GM21447 (cell line): Measurements from ENCODE around the gene THAP2.
"Not testable (repeated sequence)": the region's sequence is repeated elsewhere in the genome, so short reads cannot be mapped to it uniquely, and the experiment has no call there.

Experiments
- ATAC-seq: cut with Tn5 transposase; IDR thresholded peaks from one replicate; pipeline ENCODE4 v1.9.1; 2021; ENCODE audit not compliant: unreplicated experiment

THAP2 gene

DNA sequence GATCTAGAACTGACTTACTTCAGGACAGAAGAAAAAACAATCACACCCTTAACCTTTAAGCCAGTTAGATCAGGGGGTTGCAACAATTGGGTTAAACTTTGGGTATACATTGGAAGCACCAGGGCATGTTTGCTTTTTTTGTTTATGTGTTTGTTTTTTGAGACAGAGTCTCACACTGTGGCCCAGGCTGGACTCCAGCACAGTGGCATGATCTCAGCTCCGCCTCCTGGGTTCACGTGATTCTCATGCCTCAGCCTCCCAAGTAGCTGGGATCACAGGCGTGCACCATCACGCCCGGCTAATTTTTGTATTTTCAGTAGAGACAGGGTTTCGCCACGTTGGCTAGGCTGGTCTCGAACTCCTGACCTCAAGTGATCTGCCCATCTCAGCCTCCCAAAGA, 38.1 kb downstream of the THAP2 start:
- ATAC-seq: not testable (repeated sequence)

DNA sequence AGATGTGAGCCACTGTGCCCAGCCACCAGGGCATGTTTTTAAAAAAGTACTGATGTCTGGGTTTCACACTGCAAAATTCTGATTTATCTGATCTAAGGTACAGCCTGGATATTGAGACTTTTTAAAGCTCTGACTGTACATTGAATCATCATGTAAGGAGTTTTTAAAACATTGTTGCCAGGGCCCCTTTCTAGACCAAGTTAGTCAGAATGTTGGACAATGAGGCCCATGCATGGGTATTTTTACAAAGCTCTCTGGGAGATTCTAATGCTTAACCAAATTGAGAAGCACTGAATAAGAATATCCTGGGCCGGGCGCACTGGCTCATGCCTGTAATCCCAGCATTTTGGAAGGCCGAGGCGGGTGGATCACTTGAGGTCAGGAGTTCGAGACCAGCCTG, 38.5 kb downstream of the THAP2 start:
- ATAC-seq: no peak

DNA sequence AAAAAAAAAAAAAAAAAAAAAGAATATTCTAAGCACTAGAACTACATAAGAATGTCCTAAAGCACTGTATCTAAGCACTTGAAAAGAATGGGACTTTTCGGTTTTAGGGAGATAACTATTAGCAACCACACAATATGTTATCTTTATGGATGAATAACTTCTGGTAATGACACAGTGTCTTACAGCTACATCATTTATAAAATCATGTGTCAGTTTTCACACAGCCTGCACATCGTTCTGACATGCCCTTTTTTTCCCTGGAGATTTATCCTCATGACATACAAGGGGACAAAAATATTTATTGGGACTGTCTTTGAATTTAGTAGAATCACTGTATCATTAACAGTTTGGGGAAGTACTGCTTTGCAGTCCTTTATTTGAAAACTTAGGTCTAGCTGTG, 39.1 kb downstream of the THAP2 start:
- no peak for ATAC-seq

DNA sequence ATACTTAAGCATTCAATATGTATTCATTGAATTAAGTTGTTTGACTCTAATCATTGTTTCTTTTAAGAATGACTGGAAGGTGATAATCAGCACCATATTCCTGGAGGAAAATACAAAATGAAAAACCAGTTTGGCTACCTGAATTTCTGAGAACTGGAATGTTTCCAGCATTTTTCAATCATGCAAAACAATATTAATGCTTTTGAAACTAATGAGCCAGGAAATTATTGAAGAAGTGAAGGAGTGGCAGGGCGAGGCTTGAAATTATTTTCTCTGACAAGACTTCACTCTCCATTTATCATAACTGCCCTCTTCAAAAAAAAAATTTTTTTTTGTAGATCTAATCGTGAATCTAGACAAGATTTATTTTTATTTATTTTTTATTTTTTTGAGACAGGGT, 40.8 kb downstream of the THAP2 start:
- no peak for ATAC-seq

DNA sequence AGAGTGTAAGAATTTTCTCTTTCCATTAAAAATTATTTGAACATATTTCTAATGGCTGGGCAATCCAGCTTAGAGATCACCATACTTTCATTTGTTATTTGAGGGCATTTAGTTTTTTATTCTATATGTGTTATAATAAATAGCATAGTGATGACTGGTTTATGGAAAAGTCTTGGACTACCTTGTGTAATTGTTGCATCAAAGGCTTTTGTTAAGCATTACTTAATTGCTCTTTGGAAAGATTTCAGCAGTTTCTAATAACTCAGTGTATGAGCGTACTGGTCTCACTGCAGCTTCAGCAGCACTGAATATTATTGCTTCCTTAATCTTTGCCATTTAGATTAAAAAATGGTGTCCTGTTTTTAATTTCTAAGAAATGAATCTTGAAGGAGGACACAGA, 44.6 kb downstream of the THAP2 start:
- ATAC-seq: no peak

DNA sequence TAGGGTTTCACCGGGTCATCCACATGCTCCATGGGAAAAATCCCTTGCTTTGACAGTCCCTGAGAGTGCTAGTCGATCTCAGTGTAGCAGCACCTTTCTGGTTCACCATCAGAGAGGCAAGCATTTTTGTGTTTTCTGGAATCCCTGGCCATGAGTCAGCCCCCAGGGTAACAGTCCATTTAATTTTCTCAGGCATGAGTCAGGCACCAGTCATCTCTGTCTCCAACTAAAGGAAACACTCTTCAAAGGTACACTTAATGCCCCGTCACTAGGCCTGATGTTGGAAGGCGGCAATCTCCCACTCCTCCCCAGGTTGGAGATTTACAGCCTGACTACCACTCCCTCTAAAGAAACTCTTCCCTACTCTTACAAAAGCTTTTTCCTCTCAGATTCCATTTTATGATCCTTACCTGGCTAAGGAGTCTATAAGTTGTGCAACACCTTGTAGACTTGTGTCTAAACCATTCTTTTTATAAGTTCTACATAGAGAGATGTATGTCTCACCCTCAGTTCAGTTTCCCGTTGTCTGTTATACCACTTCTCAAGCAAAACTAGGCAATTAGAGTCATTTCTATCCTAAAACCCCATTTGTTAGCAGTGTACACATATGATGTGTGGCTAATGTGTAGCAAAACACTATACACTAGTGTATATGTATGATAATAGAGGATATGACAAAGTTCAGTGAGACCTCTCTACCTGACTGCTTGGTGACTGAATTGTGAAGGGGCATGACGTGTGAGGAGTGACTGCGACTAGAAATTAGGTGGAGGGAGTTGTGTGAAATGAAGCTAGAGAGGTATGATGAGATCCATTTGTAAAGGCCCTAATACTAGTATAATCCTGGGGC, 46.4 kb downstream of the THAP2 start:
- ATAC-seq: no peak

DNA sequence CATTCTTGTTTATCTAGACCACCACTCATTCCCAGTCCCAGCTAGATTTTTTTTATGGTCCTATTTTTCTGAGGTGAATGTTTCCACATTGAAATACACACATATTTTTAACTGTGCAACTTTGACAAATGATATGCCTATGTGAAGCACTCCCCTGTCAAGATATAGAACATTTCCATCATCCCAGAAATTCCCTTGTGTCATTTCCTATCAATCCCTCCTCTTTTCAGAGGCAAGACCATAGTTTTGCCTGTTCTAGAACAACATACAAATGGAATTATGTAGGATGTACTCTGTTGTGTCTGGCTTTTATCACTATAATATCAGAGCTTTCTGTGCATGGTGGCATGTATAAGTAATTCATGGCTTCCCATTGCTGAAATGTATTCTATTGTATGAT, 54.5 kb downstream of the THAP2 start:
- no peak for ATAC-seq

DNA sequence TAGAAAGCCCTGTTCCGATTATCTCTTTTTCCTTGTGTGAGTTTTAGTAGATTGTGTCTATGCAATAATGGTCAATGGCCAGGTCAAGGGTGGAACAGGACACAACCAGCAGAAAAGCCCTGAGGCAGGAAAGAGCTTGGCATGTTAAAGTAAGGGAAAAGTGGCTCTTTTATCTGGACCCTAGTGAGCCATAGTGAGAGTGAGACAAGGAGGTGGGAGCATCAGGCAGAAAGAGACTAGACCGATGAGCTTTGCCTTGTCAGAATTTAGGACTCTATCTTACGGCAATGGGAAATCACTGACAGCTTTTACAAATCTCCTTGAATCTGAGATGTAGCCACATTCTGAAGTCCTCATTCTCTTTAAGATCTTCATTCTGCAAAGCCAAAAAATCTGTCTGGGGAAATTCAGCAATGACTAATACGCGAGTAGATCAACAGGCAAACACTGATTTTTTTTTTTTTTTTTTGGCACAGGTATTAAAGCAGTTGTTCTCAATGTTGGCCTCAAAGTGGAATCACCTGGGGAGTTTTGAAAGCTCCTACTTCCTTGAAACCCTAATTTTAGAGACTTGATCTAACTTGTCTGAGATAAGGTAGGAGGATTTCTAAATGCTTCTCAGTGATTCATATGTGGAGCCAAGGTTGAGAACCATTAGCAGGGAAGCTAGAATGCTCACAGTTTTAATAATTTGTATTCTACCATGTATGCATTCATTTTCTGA, 55.7 kb downstream of the THAP2 start:
- no peak for ATAC-seq

DNA sequence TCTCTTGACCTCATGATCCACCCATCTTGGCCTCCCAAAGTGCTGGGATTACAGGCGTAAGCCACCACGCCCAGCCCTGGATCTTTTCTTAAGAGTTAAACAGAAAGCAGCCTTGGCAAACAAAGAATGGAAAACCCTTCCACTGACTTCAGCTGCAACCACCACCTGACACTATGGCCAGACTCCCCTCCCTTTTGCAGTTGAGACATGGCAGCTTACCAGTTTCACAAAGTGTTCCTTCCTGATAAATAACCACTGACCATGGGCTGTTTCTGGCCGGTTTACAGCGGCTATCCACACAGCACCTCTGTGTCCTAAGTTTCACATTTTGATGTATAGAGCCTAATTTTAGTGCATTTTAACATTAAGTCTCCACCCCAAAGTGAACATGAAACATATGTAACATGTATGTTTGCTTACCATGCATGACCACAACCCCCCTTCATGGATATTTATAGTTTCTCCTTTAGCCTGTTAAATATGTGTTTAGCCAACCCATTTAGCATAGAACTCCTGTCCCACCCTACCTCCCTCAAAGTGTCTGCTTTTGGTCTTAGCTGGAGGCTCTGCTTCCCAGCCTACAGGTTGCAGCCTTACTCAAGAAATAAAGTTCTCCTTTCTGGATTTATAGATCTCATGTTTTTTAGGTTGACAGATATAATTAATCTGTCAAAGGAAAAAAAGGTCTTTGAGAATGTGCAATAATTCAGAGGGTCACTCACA, 57.8 kb downstream of the THAP2 start:
- no peak for ATAC-seq

DNA sequence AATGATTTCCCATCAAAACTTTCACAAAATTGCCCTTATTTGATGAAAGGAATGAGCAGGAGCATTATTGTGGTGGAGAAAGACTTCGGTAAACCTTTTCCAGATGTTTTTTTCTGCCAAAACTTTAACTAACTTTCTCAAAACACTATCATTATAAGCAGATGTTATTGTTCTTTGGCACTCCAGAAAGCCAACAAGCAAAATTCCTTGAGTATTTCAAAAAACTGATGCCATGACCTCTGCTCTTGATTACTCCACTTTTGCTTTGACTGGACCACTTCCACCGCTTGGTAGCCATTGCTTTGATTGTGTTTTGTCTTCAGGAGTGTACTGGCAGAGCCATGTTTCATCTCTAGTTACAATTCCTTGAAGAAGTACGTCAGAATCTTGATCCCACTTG, 60.9 kb downstream of the THAP2 start:
- ATAC-seq: no peak

DNA sequence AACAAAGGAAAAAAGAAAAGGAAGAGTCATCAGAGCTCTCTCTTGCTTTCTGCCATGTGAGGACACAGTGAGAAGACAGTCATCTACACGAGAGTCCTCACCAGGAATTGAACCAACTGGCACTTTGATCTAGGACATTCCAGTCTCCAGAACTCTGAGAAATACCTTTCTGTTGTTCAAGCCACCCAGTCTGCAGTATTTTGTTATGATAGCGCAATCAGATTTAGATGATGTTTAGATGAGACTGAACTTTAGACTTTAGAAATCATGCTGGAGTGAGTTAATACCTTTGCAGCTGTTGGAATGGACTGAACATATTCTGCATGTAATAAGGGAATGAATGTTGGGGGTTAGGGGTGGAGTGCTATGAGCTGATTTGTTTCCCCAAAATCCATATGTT, 62.4 kb downstream of the THAP2 start:
- ATAC-seq: no peak

DNA sequence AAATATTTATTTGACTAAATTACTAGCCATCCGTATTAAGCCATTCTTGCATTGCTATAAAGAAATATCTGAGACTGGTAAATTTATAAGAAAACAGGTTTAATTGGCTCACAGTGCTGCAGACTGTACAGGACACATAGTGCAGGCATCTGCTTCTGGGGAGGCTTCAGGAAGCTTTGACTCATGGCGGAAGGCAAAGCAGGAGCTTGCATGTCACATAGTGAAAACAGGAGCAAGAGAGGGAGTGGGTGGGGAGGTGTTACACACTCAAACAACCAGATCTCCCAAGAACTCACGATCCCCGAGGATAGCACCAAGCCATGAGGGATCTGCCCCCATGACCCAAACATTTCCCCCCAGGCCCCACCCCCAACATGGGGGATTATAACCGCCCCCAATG, 63.9 kb downstream of the THAP2 start:
- ATAC-seq: no peak
